Measurements from ENCODE around the gene ANXA2R.
A peak's percentile ranks its signal among the peaks of the same experiment; 100 is the strongest.
"Not testable (repeated sequence)": the region's sequence is repeated elsewhere in the genome, so short reads cannot be mapped to it uniquely, and the experiment has no call there.

Gene ANXA2R

GRCh38 chr5:43060020-43060419 lies 19.9 kb upstream of the ANXA2R start:
- not testable (repeated sequence) for DNase-seq (ENCODE audit: low read depth)

- DNase-seq (ENCODE audit: low read depth) = not testable (repeated sequence)
Observed at GRCh38 chr5:43055098-43055497, 15.0 kb upstream of the ANXA2R start.

GRCh38 chr5:43051684-43052083 lies 11.6 kb upstream of the ANXA2R start:
- no peak for DNase-seq (ENCODE audit: low read depth)

- DNase-seq (ENCODE audit: low read depth) = no peak
Observed at GRCh38 chr5:43050384-43050783, 10.3 kb upstream of the ANXA2R start.

- no peak for DNase-seq (ENCODE audit: low read depth)
Observed at GRCh38 chr5:43049236-43049635, 9.1 kb upstream of the ANXA2R start.

- DNase-seq (ENCODE audit: low read depth) = no peak
Observed at GRCh38 chr5:43046474-43046873, 6.4 kb upstream of the ANXA2R start.

GRCh38 chr5:43045236-43045635 lies 5.1 kb upstream of the ANXA2R start:
- DNase-seq (ENCODE audit: low read depth) = no peak

GRCh38 chr5:43044181-43044914 lies 4.2 kb upstream of the ANXA2R start:
- no peak for DNase-seq (ENCODE audit: low read depth)

GRCh38 chr5:43043400-43043756 lies 3.3 kb upstream of the ANXA2R start:
- no peak for DNase-seq (ENCODE audit: low read depth)

- peak; percentile 53 for DNase-seq (ENCODE audit: low read depth)
Observed at GRCh38 chr5:43042626-43043399, 2.7 kb upstream of the ANXA2R start.

- DNase-seq (ENCODE audit: low read depth) = peak; percentile 80
Observed at GRCh38 chr5:43042176-43042625, 2.1 kb upstream of the ANXA2R start.

GRCh38 chr5:43041669-43042175 lies 1.6 kb upstream of the ANXA2R start:
- no peak for DNase-seq (ENCODE audit: low read depth)

- DNase-seq (ENCODE audit: low read depth) = no peak
Observed at GRCh38 chr5:43041110-43041668, 1.1 kb upstream of the ANXA2R start.

- DNase-seq (ENCODE audit: low read depth) = peak; percentile 58
Observed at GRCh38 chr5:43039471-43040286, 440 bp downstream of the ANXA2R start.

- no peak for DNase-seq (ENCODE audit: low read depth)
Observed at GRCh38 chr5:43039152-43039470, 1.0 kb downstream of the ANXA2R start.

- no peak for DNase-seq (ENCODE audit: low read depth)
Observed at GRCh38 chr5:43038496-43038989, 1.6 kb downstream of the ANXA2R start.

GRCh38 chr5:43037636-43038495 lies 2.3 kb downstream of the ANXA2R start:
- no peak for DNase-seq (ENCODE audit: low read depth)

GRCh38 chr5:43036856-43037635 lies 3.1 kb downstream of the ANXA2R start:
- no peak for DNase-seq (ENCODE audit: low read depth)

GRCh38 chr5:43036409-43036808 lies 3.7 kb downstream of the ANXA2R start:
- DNase-seq (ENCODE audit: low read depth) = no peak

- no peak for DNase-seq (ENCODE audit: low read depth)
Observed at GRCh38 chr5:43034591-43034968, 5.5 kb downstream of the ANXA2R start.
